Breast epithelium (tissue), 4 donors: ENCODE data around the gene KHNYN. TPM values are rescaled to one million over a fixed set of nuclear protein-coding genes. Genes with fewer than 3 reads are reported as not detected.

Source experiments
- DNase-seq, 2 donors: peaks; one replicate each; pipeline ENCODE4 v3.0.0-alpha.2; 2019; ENCODE audit warnings: low spot score in 2 of 2
- H3K27ac ChIP-seq, 2 donors: fragments of 200-600 bp; sonication (generic) in 1 of 2; one replicate each; pipeline ENCODE4 v1.5.1; 2016 to 2019; ENCODE audit warnings: mild to moderate bottlenecking in 1 of 2
- H3K27me3 ChIP-seq, 2 donors: fragments of 200-600 bp; sonication (generic) in 1 of 2; one replicate each; pipeline versions ENCODE4 v1.5.1 to v1.6.0; 2017 to 2019; ENCODE audit warnings: control low read depth in 1 of 2, mild to moderate bottlenecking in 1 of 2
- H3K36me3 ChIP-seq: fragments of 200-600 bp; one replicate; pipeline ENCODE4 v1.5.1; 2019
- H3K4me1 ChIP-seq, 2 donors: fragments of 200-600 bp; sonication (generic); one replicate each; pipeline ENCODE4 v1.5.1; 2016 to 2019; ENCODE audit warnings: control low read depth in 1 of 2
- H3K4me3 ChIP-seq, 3 donors: fragments of 200-600 bp; sonication (generic); 1 replicate in 2 of 3; 2 replicates in 1 of 3; pipeline ENCODE4 v1.5.1; 2016 to 2019; ENCODE audit warnings: mild to moderate bottlenecking in 3 of 3, moderate library complexity in 2 of 3
- H3K9me3 ChIP-seq, 2 donors: fragments of 200-600 bp; sonication (generic) in 1 of 2; one replicate each; pipeline ENCODE4 v1.5.1; 2016 to 2019; ENCODE audit warnings: control low read depth in 1 of 2
- CTCF ChIP-seq, 3 donors: fragments of 450-650 bp; IDR thresholded peaks; one replicate each; pipeline ENCODE4 v1.5.1; 2016 to 2017; ENCODE audit warnings: antibody characterized with exemption in 3 of 3, mild to moderate bottlenecking in 3 of 3, moderate library complexity in 3 of 3
- POLR2A ChIP-seq: fragments of 450-650 bp; IDR thresholded peaks from one replicate; pipeline ENCODE4 v1.6.1; 2016; ENCODE audit warnings: antibody characterized with exemption, mild to moderate bottlenecking, moderate library complexity
- POLR2AphosphoS5 ChIP-seq, 3 donors: sonication (generic); formaldehyde crosslinking; IDR thresholded peaks; one replicate each; pipeline ENCODE4 v1.6.1; 2017; ENCODE audit warnings: antibody characterized with exemption in 3 of 3
- intact Hi-C: fragments of 100-400 bp; cut with DNase I; formaldehyde crosslinking; loops from one replicate; pipeline ENCODE4 v1.15.1; 2023; ENCODE audit warnings: low total_unique reads
- total RNA-seq, 3 donors: library from RNA; depleted of rRNA; stranded (reverse); fragments of >200 nt; gene quantifications; one replicate each; pipeline ENCODE4 v1.1.0, GENCODE V29; 2016

Gene KHNYN
- total RNA-seq, 3 donors from 2014 or later, result 48.5 to 68.1 (median 63.9) TPM

DNA sequence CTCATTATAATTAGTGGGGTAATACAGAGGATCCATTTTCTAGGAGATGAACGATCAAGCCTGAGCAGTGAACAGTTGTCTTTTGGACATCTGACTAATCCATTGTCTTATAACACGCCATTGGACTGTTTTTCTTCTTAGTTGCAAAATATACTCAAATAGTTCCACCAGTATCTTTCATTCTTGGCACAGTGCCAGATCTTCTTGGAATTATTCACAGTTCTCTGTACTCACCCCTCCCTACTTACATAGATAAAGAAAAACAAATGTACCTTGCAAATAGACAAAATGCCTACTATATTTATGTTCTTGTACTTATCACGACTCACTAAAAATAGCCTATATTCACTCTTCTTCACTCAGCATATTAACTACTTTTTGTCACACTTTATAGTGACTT lies 4.0 kb upstream of the KHNYN start:
- no peak for DNase-seq

DNA sequence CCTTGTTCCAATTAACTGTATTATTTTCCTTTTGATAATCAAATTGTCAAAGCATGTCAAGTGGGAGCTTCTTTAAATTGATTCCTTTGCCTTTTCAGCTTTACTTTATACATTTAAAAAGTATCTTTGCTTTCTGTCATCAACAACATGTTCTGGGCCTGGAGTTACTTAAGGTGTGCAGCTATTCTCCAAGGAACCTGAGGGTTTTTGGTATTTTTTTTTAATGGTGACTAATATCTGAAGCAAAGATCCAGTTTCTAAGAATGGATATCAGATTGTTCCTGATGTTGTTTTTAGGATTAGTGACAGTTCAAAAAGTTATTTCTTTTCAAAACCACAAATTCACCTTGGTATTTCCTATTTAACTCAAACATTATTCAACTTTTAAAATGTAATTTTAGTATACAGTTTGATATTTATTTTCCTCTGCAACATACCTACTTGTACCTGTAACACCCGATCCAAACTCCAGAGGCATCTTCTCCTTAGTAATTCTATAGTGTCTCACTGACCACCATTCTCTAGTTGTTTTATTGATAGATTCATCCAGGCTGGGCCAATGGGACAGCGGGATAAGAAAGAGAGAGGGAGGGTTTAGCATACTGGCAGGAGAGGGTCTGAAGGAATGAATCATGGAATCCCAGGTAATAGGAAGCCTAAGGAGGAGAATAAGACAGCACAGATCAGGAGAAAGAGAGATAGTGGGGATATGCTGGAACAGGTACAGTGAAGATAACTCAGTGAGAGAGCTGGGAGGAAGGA lies 3.4 kb upstream of the KHNYN start:
- intact Hi-C loops, result no loop called here
- no peak overlapping the region for H3K27ac ChIP-seq

More for the DNA sequence above, 4.0 kb upstream of the KHNYN start:
- Histone ChIP-seq H3K9me3 (no peaks in the 10 kb centered on the region), H3K36me3 (no peaks in the 10 kb centered on the region), H3K4me3 (no peak overlapping the region), H3K4me1 (peaks cover under 1 to 6% of the 10 kb centered on the region in 2 donors), H3K27ac (no peak overlapping the region), H3K27me3 (no peaks in the 10 kb centered on the region)
- intact Hi-C loops, result no loop called here
- TF ChIP-seq POLR2A (no peak), POLR2AphosphoS5 (IDR thresholded peaks at IDR 0.05) (no peak), CTCF (IDR thresholded peaks at IDR 0.05) (no peak)

GRCh38 chr14:24426912-24427536 lies 2.7 kb upstream of the KHNYN start:
- Histone ChIP-seq H3K4me3 (no peak overlapping the region), H3K4me1 (peaks cover 6 to 10% of the 10 kb centered on the region in 2 donors), H3K27me3 (no peaks in the 10 kb centered on the region), H3K36me3 (no peaks in the 10 kb centered on the region), H3K9me3 (no peaks in the 10 kb centered on the region), H3K27ac (no peak overlapping the region)
- DNase-seq, result no peak
- intact Hi-C loops, result no loop called here
- TF ChIP-seq POLR2AphosphoS5 (IDR thresholded peaks at IDR 0.05) (no peak), POLR2A (no peak), CTCF (IDR thresholded peaks at IDR 0.05) (no peak)

More for the DNA sequence above, 3.4 kb upstream of the KHNYN start:
- DNase-seq, result no peak
- Histone ChIP-seq H3K4me1 (peaks cover 6 to 7% of the 10 kb centered on the region in 2 donors), H3K4me3 (no peak overlapping the region), H3K27me3 (no peaks in the 10 kb centered on the region), H3K36me3 (no peaks in the 10 kb centered on the region), H3K9me3 (no peaks in the 10 kb centered on the region)
- TF ChIP-seq POLR2A, result no peak
- TF ChIP-seq POLR2AphosphoS5 (IDR thresholded peaks at IDR 0.05), result no peak
- no peak for TF ChIP-seq CTCF (IDR thresholded peaks at IDR 0.05)

GRCh38 chr14:24427537-24428508 lies 1.9 kb upstream of the KHNYN start:
- intact Hi-C loops, result loop anchor here (1.0 to 2.0 kb wide), 2 partner anchors 18 to 91 kb away; no protein-coding TSS in a partner anchor
- H3K9me3 ChIP-seq, result no peaks in the 10 kb centered on the region
- H3K27ac ChIP-seq, result peak overlapping the region in 1 of 2 donors; percentile 100
- H3K36me3 ChIP-seq, result no peaks in the 10 kb centered on the region
- no peaks in the 10 kb centered on the region for H3K27me3 ChIP-seq
- H3K4me1 ChIP-seq, result peaks cover 6 to 12% of the 10 kb centered on the region in 2 donors
- no peak for TF ChIP-seq CTCF (IDR thresholded peaks at IDR 0.05)
- no peak for TF ChIP-seq POLR2A
- TF ChIP-seq POLR2AphosphoS5 (IDR thresholded peaks at IDR 0.05), result no peak
- DNase-seq, result no peak
- H3K4me3 ChIP-seq, result no peak overlapping the region
